NT2/D1 (cell line): Measurements from ENCODE around the gene C16orf86.

Source experiments
- SUZ12 ChIP-seq: IDR thresholded peaks from 2 replicates; pipeline ENCODE4 v1.6.1; 2011; ENCODE audit not compliant: insufficient read length, insufficient read depth; ENCODE audit errors: extremely low read depth
- YY1 ChIP-seq: IDR thresholded peaks from 2 replicates; pipeline ENCODE4 v1.6.1; 2011; ENCODE audit not compliant: insufficient read length, insufficient read depth
- ZNF274 ChIP-seq: IDR thresholded peaks from 2 replicates; pipeline ENCODE4 v1.6.1; 2011; ENCODE audit warnings: mild to moderate bottlenecking, low read depth, low read length

- TF ChIP-seq YY1 (no peak), SUZ12 (no peak), ZNF274 (no peak)
Observed at GRCh38 chr16:67697422-67698185, 31.0 kb downstream of the C16orf86 start.
